Osteoblast (primary cell): ENCODE data around the gene MDM4. TPM values are rescaled to one million over a fixed set of nuclear protein-coding genes. Genes with fewer than 3 reads are reported as not detected.
"Not testable (repeated sequence)": the region's sequence is repeated elsewhere in the genome, so short reads cannot be mapped to it uniquely, and the experiment has no call there.

ENCODE experiments used
- DNase-seq: peaks from one replicate; pipeline ENCODE4 v3.0.0; 2011; ENCODE audit warnings: low spot score, mixed read lengths; ENCODE audit not compliant: insufficient read length; ENCODE audit errors: missing footprints
- H2AFZ ChIP-seq: 2 replicates; pipeline ENCODE4 v1.6.0; 2011; ENCODE audit warnings: mild to moderate bottlenecking, low read length
- H3K27ac ChIP-seq: 2 replicates; pipeline ENCODE4 v1.5.1; 2011; ENCODE audit warnings: mild to moderate bottlenecking, low read depth, low read length, moderate library complexity
- H3K27me3 ChIP-seq: 2 replicates; pipeline ENCODE4 v1.6.0; 2012; ENCODE audit warnings: mild to moderate bottlenecking, control low read depth, inconsistent platforms, low read length, moderate library complexity; ENCODE audit not compliant: insufficient read depth
- H3K36me3 ChIP-seq: 2 replicates; pipeline ENCODE4 v1.5.1; 2011; ENCODE audit warnings: mild to moderate bottlenecking, low read length, control low read depth, moderate library complexity; ENCODE audit not compliant: insufficient read depth
- H3K4me1 ChIP-seq: 2 replicates; pipeline ENCODE4 v1.5.1; 2011; ENCODE audit warnings: mild to moderate bottlenecking, low read length, control low read depth, moderate library complexity; ENCODE audit not compliant: insufficient read depth
- H3K4me2 ChIP-seq: 2 replicates; pipeline ENCODE4 v1.6.0; 2011; ENCODE audit warnings: mild to moderate bottlenecking, low read length; ENCODE audit not compliant: insufficient read depth
- H3K4me3 ChIP-seq: fragments of 200-600 bp; sonication (generic); 3 replicates; pipeline ENCODE4 v1.5.1; 2012; ENCODE audit warnings: mild to moderate bottlenecking, low read length, inconsistent platforms; ENCODE audit not compliant: insufficient read depth
- H3K79me2 ChIP-seq: 2 replicates; pipeline ENCODE4 v1.6.0; 2012; ENCODE audit warnings: mild to moderate bottlenecking, low read length, control low read depth, inconsistent platforms; ENCODE audit not compliant: insufficient read depth
- H3K9me3 ChIP-seq: 2 replicates; pipeline ENCODE4 v1.5.1; 2011; ENCODE audit warnings: low read depth, low read length, control low read depth
- H4K20me1 ChIP-seq: 2 replicates; pipeline ENCODE4 v1.6.0; 2012; ENCODE audit warnings: mild to moderate bottlenecking, low read length, control low read depth; ENCODE audit not compliant: insufficient read depth
- CTCF ChIP-seq: IDR thresholded peaks from 2 replicates; pipeline ENCODE4 v1.5.1; 2011; ENCODE audit warnings: mild to moderate bottlenecking, low read depth, low read length, moderate library complexity; ENCODE audit errors: extremely low read depth
- total RNA-seq: library from RNA; depleted of rRNA; stranded (reverse); fragments of >200 nt; gene quantifications from 2 replicates; pipeline ENCODE4 v1.2.3, GENCODE V29; 2012

The MDM4 gene
- total RNA-seq, 1 donor = 40.2 TPM

GRCh38 chr1:204511366-204511765 is 4.8 kb upstream of the MDM4 start:
- DNase-seq = no peak
- H3K79me2 ChIP-seq = peaks cover 2% of the 10 kb centered on the region
- no peak overlapping the region for H2AFZ ChIP-seq
- no peak overlapping the region for H3K4me2 ChIP-seq
- H3K9me3 ChIP-seq = no peaks in the 10 kb centered on the region
- no peak overlapping the region for H3K27ac ChIP-seq
- H3K4me1 ChIP-seq = peaks cover 4% of the 10 kb centered on the region
- no peak for TF ChIP-seq CTCF
- H3K27me3 ChIP-seq = no peaks in the 10 kb centered on the region
- no peaks in the 10 kb centered on the region for H4K20me1 ChIP-seq
- H3K36me3 ChIP-seq = no peaks in the 10 kb centered on the region
- no peak overlapping the region for H3K4me3 ChIP-seq

GRCh38 chr1:204513117-204513716 is 3.0 kb upstream of the MDM4 start:
- Histone ChIP-seq H3K27ac (no peak overlapping the region), H3K9me3 (no peaks in the 10 kb centered on the region), H3K36me3 (peaks cover 6% of the 10 kb centered on the region), H3K27me3 (no peaks in the 10 kb centered on the region), H3K4me1 (peaks cover 10% of the 10 kb centered on the region), H3K4me2 (no peak overlapping the region), H3K4me3 (no peak overlapping the region), H3K79me2 (peaks cover 20% of the 10 kb centered on the region), H2AFZ (no peak overlapping the region), H4K20me1 (no peaks in the 10 kb centered on the region)
- TF ChIP-seq CTCF = no peak
- DNase-seq = no peak

GRCh38 chr1:204514828-204515227 is 1.4 kb upstream of the MDM4 start:
- peaks cover 15% of the 10 kb centered on the region for H3K36me3 ChIP-seq
- H3K4me2 ChIP-seq = no peak overlapping the region
- H3K27me3 ChIP-seq = no peaks in the 10 kb centered on the region
- no peak overlapping the region for H3K4me3 ChIP-seq
- no peak for TF ChIP-seq CTCF
- no peak overlapping the region for H3K27ac ChIP-seq
- DNase-seq = no peak
- peaks cover 10% of the 10 kb centered on the region for H3K4me1 ChIP-seq
- peaks cover 36% of the 10 kb centered on the region for H3K79me2 ChIP-seq
- no peak overlapping the region for H2AFZ ChIP-seq
- H3K9me3 ChIP-seq = no peaks in the 10 kb centered on the region
- peaks cover 11% of the 10 kb centered on the region for H4K20me1 ChIP-seq

GRCh38 chr1:204517382-204517781 is 1.2 kb downstream of the MDM4 start:
- not testable (repeated sequence) for DNase-seq, H3K27me3 ChIP-seq, H3K9me3 ChIP-seq, H3K27ac ChIP-seq, H2AFZ ChIP-seq
- Histone ChIP-seq H3K4me2 (peak overlapping the region; percentile 85), H3K4me3 (peak overlapping the region; percentile 100), H3K4me1 (peaks cover 21% of the 10 kb centered on the region), H3K79me2 (peaks cover 61% of the 10 kb centered on the region), H4K20me1 (peaks cover 34% of the 10 kb centered on the region), H3K36me3 (peaks cover 15% of the 10 kb centered on the region)
